Fibroblast of mammary gland (primary cell): ENCODE results near the gene MYO7B.

ENCODE experiments used
- DNase-seq: peaks from one replicate; pipeline ENCODE4 v3.0.0-alpha.2; 2010; ENCODE audit warnings: low read depth
- H3K4me3 ChIP-seq: 2 replicates; pipeline ENCODE4 v1.5.1; 2011; ENCODE audit warnings: low read depth, mild to moderate bottlenecking, low read length, moderate library complexity; ENCODE audit not compliant: control insufficient read depth
- CTCF ChIP-seq: conservative IDR thresholded peaks from 2 replicates; pipeline ENCODE4 v1.5.1; 2011; ENCODE audit warnings: low read depth, low read length, inconsistent platforms; ENCODE audit not compliant: control insufficient read depth, insufficient read depth

The MYO7B gene

DNA sequence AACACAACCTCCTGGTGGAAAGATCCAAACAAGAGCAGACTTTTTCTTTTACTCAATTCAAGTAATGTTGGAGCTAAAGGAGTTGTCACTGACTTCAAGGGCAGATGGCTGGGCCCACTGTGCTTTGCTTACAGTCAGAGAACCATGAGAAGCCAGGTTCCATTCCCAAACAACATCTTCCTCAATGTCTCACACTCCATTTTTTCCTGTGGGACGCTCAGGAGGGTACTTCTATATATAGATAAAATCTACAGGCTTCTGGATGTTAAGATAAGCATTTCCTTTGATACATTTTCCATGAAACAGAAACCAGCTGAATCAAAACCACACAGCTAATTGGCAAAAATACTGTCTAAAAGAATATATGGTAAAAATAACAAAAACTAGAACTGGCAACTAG is 23.6 kb upstream of the MYO7B start:
- no peak for TF ChIP-seq CTCF
- no peak for DNase-seq
- no peak overlapping the region for H3K4me3 ChIP-seq

GRCh38 chr2:127512362-127512761 is 23.1 kb upstream of the MYO7B start:
- no peak for DNase-seq
- no peak for TF ChIP-seq CTCF
- H3K4me3 ChIP-seq, result no peak overlapping the region

GRCh38 chr2:127514076-127514475 is 21.4 kb upstream of the MYO7B start:
- no peak overlapping the region for H3K4me3 ChIP-seq
- TF ChIP-seq CTCF, result no peak
- no peak for DNase-seq

DNA sequence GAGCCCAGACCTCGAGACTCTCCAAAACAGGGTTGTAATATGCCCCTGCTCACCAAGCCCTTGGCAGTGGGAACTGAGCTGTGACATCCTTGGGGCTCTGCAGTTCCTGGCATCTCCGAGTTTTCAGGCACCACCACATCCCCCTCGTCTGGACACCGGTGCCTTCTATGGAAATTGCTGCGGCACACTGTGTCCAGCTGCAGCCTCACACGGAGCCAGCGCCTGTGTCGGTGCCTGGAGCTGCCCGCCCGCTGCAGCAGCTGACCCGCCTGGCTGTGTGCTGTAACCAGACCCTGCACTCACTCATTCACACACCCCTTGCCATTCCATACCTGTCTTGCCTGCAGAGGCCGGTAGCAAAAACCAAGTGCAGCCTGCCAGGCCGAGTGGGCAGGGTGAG is 21.0 kb upstream of the MYO7B start:
- no peak overlapping the region for H3K4me3 ChIP-seq
- TF ChIP-seq CTCF, result no peak
- no peak for DNase-seq

DNA sequence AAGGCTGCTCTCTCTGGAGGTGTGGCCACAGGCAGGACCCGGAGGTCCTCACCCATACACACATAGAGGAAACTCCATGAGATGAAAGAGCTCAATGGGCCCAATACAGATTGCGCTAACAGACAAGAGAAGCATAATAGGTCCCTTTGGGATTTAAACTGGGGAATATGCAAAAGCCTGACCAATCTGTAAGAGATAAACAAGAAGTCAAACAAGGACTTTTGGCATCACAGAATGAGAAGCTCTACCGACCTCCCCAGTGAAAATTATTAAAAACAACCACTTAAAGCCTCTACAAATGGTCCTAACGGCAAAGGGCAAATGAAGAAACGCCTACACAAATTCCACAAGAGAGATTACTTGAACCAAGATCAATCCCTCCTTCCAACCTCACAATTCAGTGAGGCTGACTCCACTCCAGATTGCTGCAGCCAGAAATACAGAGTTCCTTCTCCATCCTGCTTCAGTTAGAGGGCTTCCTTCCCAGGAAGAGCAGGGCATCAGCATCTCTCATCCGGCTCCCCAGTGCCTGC is 20.0 kb upstream of the MYO7B start:
- H3K4me3 ChIP-seq, result no peak overlapping the region
- no peak for TF ChIP-seq CTCF
- peak; percentile 86 for DNase-seq

GRCh38 chr2:127516041-127516762 is 19.3 kb upstream of the MYO7B start:
- TF ChIP-seq CTCF, result no peak
- DNase-seq, result peak; percentile 98
- H3K4me3 ChIP-seq, result no peak overlapping the region

- peak; percentile 59 for DNase-seq
- no peak overlapping the region for H3K4me3 ChIP-seq
- no peak for TF ChIP-seq CTCF
These were observed 18.0 kb upstream of the MYO7B start for GRCh38 chr2:127517465-127517864.
